ENCODE results near the gene NIT1. TPM values are rescaled to one million over a fixed set of nuclear protein-coding genes. Genes with fewer than 3 reads are reported as not detected.

The NIT1 gene
- total and polyA plus RNA-seq, 2 of the 13 experiments (the other 11 are each of a cell fraction or from before 2014, with no cell fraction given) = 22.7 to 31.0 TPM

DNA sequence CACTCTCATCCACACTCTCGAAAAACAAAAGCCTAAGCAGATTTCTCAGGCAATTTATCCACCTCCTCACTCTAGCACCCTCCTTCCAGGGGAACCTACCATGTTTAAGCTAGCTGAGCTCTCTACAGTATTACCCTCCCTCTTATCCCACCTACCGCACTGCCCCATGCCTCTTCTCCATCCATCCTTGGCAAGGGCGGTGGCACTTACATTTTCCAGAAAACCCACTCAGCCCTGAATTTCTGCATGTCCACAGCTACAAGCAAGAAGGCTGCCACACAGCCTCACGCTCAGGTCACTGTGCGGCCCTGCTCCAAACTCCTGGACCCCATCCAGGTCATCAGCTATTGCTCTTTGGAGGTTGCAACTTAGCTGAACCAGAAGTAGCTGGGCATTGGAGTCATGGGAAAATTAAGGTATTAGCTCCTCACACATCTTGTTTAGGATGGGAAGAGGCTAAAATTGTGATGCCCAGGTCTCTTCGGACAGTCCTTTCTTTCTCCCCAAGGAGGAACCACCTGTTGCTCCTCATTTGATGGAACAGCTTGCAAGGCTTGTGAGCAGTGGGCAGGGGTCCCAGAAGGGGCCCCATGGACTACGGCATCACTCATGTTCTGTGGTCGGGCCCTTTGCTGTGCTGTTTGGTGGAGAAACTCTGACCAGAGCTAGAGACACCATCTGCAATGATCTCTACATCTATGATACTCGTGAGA is 18.7 kb upstream of the NIT1 start:
- CTCF ChIA-PET (ENCODE audit: low intra/inter-chr PET ratio, low total read pairs) = interaction anchor here (3.3 kb wide), 1 partner anchor 26 kb away, joined by 50 read pairs; no protein-coding TSS in a partner anchor
- FAIRE-seq (no peak), DNase-seq (ENCODE audit: low spot score) (no peak), ATAC-seq (peak; percentile 11)
- H3K4me3 ChIP-seq (replicated peaks in 1 of 3; ENCODE audit: insufficient read depth in 1 of 3, low read depth in 2 of 3, low read length in 3 of 3) = peak overlapping the region in 2 of 3 experiments; percentile 87 to 90; a peak in 3 of 6 replicates
- TF ChIP-seq RBM22 (optimal IDR thresholded peaks at IDR 0.05; ENCODE audit: low read length) = peak; percentile 47
- no peak for TF ChIP-seq ZFP91 (CRISPR knock-in tag; IDR thresholded peaks at IDR 0.05; ENCODE audit: borderline replicate concordance)
- peak; percentile 23; the same call in 1 of the 2 replicates for TF ChIP-seq POLR2AphosphoS2 (IDR thresholded peaks at IDR 0.05; ENCODE audit: low read depth, low read length)
- H3K27me3 ChIP-seq (ENCODE audit: control insufficient read depth in 1 of 2, insufficient read depth in 2 of 2, low read length in 2 of 2) = peaks cover 0 to 3% of the 10 kb centered on the region in 2 experiments; a peak in 1 of 5 replicates
- H2AFZ ChIP-seq (ENCODE audit: low read length) = no peak overlapping the region
- H4K20me1 ChIP-seq (ENCODE audit: insufficient read depth, low read length) = no peaks in the 10 kb centered on the region
- H3K9me3 ChIP-seq (ENCODE audit: low read length) = no peaks in the 10 kb centered on the region
- 97% methylated on average over 9 of the region's 9 CpGs for WGBS (ENCODE audit: low lambda C conversion rate)
- H3K27ac ChIP-seq (ENCODE audit: extremely low read length, insufficient read depth, low read length) = no peak overlapping the region
- POLR2A ChIA-PET = interaction anchor here (1.2 to 2.5 kb wide), 3 partner anchors 13 to 33 kb away, joined by 3 to 11 read pairs (median 9); partner anchors contain the start of genes DEDD, NIT1 and PFDN2
- no TSS peak for BruUV-seq (replicated peaks)
- peaks cover 5% of the 10 kb centered on the region for H3K79me2 ChIP-seq (ENCODE audit: insufficient read depth, low read length)
- H3K36me3 ChIP-seq (replicated peaks in 1 of 2; ENCODE audit: control insufficient read depth in 1 of 2, insufficient read depth in 2 of 2, low read length in 2 of 2) = peaks cover 6 to 20% of the 10 kb centered on the region in 2 experiments
- H3K4me2 ChIP-seq (ENCODE audit: low read depth, low read length) = peak overlapping the region; percentile 89
- peaks cover 13% of the 10 kb centered on the region for H3K4me1 ChIP-seq (ENCODE audit: insufficient read depth, low read length)
- in situ Hi-C loops (cut with HindIII; ENCODE audit: extremely low pct_ligation_motif_present, low pct_unique_long_range_greater_than_20kb) (loop anchor here (10.0 kb wide), 1 partner anchor 104 kb away; no protein-coding TSS in a partner anchor), intact Hi-C loops (cut with micrococcal nuclease; ENCODE audit: unreplicated experiment) (no loop called here)
- peak overlapping the region; percentile 75; the same call in 1 of the 2 replicates for H3K9ac ChIP-seq (ENCODE audit: insufficient read depth, low read depth, low read length)

DNA sequence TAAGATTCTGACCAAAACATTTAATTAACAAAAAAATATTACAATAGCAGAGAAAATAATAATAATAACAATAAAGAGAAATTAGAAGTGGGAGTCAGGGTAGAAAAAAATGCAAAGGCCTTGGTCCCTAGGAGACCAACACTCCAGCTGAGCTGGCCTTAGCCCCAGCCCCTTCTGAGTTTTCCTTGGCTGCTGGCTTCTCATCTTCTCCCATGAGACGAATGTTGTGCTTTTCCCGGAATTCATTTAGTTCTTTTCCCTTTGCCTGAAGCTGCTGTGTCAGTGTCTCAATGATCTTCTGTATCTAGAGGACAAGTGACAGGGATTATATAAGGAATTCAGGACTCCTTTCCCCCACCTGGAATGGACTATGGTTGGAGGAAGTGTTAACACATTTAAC is 17.3 kb upstream of the NIT1 start:
- POLR2A ChIA-PET = interaction anchor here (1.2 kb wide), 2 partner anchors 17 to 32 kb away, joined by 3 read pairs; partner anchors contain the start of genes DEDD, NIT1 and PFDN2
- BruUV-seq (replicated peaks) = no TSS peak
- in situ Hi-C loops (cut with HindIII; ENCODE audit: extremely low pct_ligation_motif_present, low pct_unique_long_range_greater_than_20kb) = loop anchor here (5.0 kb wide), 1 partner anchor 48 kb away; no protein-coding TSS in a partner anchor
- TF ChIP-seq ZBTB25 (CRISPR knock-in tag; IDR thresholded peaks at IDR 0.05) = no peak
- no peak for TF ChIP-seq CCDC6 (CRISPR knock-in tag; IDR thresholded peaks at IDR 0.05)
- TF ChIP-seq ZNF207 (IDR thresholded peaks at IDR 0.05; ENCODE audit: borderline replicate concordance) = no peak
- TF ChIP-seq, protein P1, sequence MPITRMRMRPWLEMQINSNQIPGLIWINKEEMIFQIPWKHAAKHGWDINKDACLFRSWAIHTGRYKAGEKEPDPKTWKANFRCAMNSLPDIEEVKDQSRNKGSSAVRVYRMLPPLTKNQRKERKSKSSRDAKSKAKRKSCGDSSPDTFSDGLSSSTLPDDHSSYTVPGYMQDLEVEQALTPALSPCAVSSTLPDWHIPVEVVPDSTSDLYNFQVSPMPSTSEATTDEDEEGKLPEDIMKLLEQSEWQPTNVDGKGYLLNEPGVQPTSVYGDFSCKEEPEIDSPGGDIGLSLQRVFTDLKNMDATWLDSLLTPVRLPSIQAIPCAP (CRISPR knock-in tag; IDR thresholded peaks at IDR 0.05; ENCODE audit: low read depth) = no peak
- TF ChIP-seq REXO4 (CRISPR knock-in tag; IDR thresholded peaks at IDR 0.05; ENCODE audit: borderline replicate concordance) = no peak
- no peak for TF ChIP-seq ZNF704 (CRISPR knock-in tag; IDR thresholded peaks at IDR 0.05; ENCODE audit: borderline replicate concordance)
- TF ChIP-seq ZNF784 (CRISPR knock-in tag; IDR thresholded peaks at IDR 0.05; ENCODE audit: borderline replicate concordance) = no peak

More for the DNA sequence above, 17.3 kb upstream of the NIT1 start:
- Histone ChIP-seq H3K4me2 (ENCODE audit: low read depth, low read length) (no peak overlapping the region), H3K27me3 (ENCODE audit: control insufficient read depth in 1 of 2, insufficient read depth in 2 of 2, low read length in 2 of 2) (no peaks in the 10 kb centered on the region), H3K79me2 (ENCODE audit: insufficient read depth, low read length) (peaks cover 11% of the 10 kb centered on the region), H4K20me1 (ENCODE audit: insufficient read depth, low read length) (no peaks in the 10 kb centered on the region), H3K27ac (ENCODE audit: extremely low read length, insufficient read depth, low read length) (no peak overlapping the region), H3K9me3 (ENCODE audit: low read length) (no peaks in the 10 kb centered on the region), H3K36me3 (replicated peaks in 1 of 2; ENCODE audit: control insufficient read depth in 1 of 2, insufficient read depth in 2 of 2, low read length in 2 of 2) (peaks cover 6 to 23% of the 10 kb centered on the region in 2 experiments), H3K4me1 (ENCODE audit: insufficient read depth, low read length) (peaks cover 13% of the 10 kb centered on the region), H2AFZ (ENCODE audit: low read length) (no peak overlapping the region), H3K9ac (ENCODE audit: insufficient read depth, low read depth, low read length) (no peak overlapping the region), H3K4me3 (replicated peaks in 1 of 3; ENCODE audit: insufficient read depth in 1 of 3, low read depth in 2 of 3, low read length in 3 of 3) (no peak overlapping the region)
- intact Hi-C loops (cut with micrococcal nuclease; ENCODE audit: unreplicated experiment) = no loop called here
- CTCF ChIA-PET (ENCODE audit: low intra/inter-chr PET ratio, low total read pairs) = no interaction called here
- DNase-seq (ENCODE audit: low spot score) = no peak
- no peak for FAIRE-seq
- WGBS (ENCODE audit: low lambda C conversion rate) = 96% methylated on average over 2 of the region's 2 CpGs
- no peak for ATAC-seq
